GM12878 (cell line): ENCODE data around the gene MB. TPM values are rescaled to one million over a fixed set of nuclear protein-coding genes. Genes with fewer than 3 reads are reported as not detected.

ENCODE experiments used
- ATAC-seq: fragments of 200-7000 bp; cut with Tn5 transposase; 3 replicates; pipeline ENCODE4 v1.9.1; 2020; ENCODE audit warnings: mild to moderate bottlenecking, moderate library complexity
- BruUV-seq: library from RNA; stranded (reverse); fragments of 400-500 nt; replicated peaks from 2 replicates; lab custom pipeline; 2021; lab: Mats Ljungman, UMichigan
- CTCF ChIA-PET: fragments of 300-600 bp; sonication (Branson Sonifier 250); formaldehyde crosslinking; extraction: SDS; loops from one replicate; lab custom pipeline; 2021; ENCODE audit warnings: inconsistent platforms; lab: Yijun Ruan, JAX
- POLR2A ChIA-PET: fragments of 350-600 bp; formaldehyde crosslinking; extraction: SDS; loops from one replicate; lab custom pipeline; 2021; ENCODE audit warnings: inconsistent platforms; lab: Charles Lee
- RAD21 ChIA-PET: fragments of 300-600 bp; sonication (Branson Sonifier 250); formaldehyde crosslinking; loops from one replicate; lab custom pipeline; 2023; ENCODE audit warnings: antibody characterized with exemption; ENCODE audit not compliant: unreplicated experiment; lab: Charles Lee
- SMC1A ChIA-PET: fragments of 300-600 bp; sonication (Branson Sonifier 250); formaldehyde crosslinking; loops from one replicate; lab custom pipeline; 2023; ENCODE audit not compliant: unreplicated experiment, uncharacterized antibody; lab: Charles Lee
- DNase-seq: peaks from one replicate; pipeline ENCODE4 v3.0.0-alpha.2; 2011; ENCODE audit warnings: low read depth, low spot score
- FAIRE-seq: peaks from 3 replicates; lab custom pipeline; 2011; peaks lifted over from hg19 to GRCh38; lab: Jason Lieb, UNC
- H2AFZ ChIP-seq: 2 replicates; pipeline ENCODE4 v1.6.0; 2011; ENCODE audit warnings: low read depth, low read length, control low read depth; ENCODE audit not compliant: control insufficient read depth
- H3K27ac ChIP-seq: 2 replicates; pipeline ENCODE4 v1.5.1; 2011; ENCODE audit warnings: control low read depth; ENCODE audit not compliant: control insufficient read depth, insufficient read depth
- H3K27me3 ChIP-seq, 2 experiments: replicated peaks in 1 of 2; 2 replicates each; pipeline versions ENCODE4 v1.6.0 to v1.6.1; 2011; ENCODE audit warnings: low read length in 1 of 2; ENCODE audit not compliant: control insufficient read depth in 2 of 2, insufficient read depth in 2 of 2
- H3K36me3 ChIP-seq, 2 experiments: 2 replicates each; pipeline ENCODE4 v1.5.1; 2011; ENCODE audit warnings: low read length in 1 of 2; ENCODE audit not compliant: control insufficient read depth in 2 of 2, insufficient read depth in 2 of 2
- H3K4me1 ChIP-seq: 2 replicates; pipeline ENCODE4 v1.6.1; 2011; ENCODE audit warnings: mild to moderate bottlenecking, low read length, moderate library complexity, mixed read lengths; ENCODE audit not compliant: control insufficient read depth, insufficient read depth
- H3K4me2 ChIP-seq: 2 replicates; pipeline ENCODE4 v1.6.0; 2011; ENCODE audit warnings: control low read depth; ENCODE audit not compliant: control insufficient read depth, insufficient read depth
- H3K4me3 ChIP-seq: fragments of 200-600 bp; sonication (generic); 2 replicates; pipeline ENCODE4 v1.5.1; 2016
- H3K79me2 ChIP-seq: 2 replicates; pipeline ENCODE4 v1.6.0; 2011; ENCODE audit warnings: low read length; ENCODE audit not compliant: control insufficient read depth, insufficient read depth
- H3K9ac ChIP-seq: 2 replicates; pipeline ENCODE4 v1.8.0; 2011; ENCODE audit warnings: low read length, control low read depth, mixed read lengths; ENCODE audit not compliant: control insufficient read depth, insufficient read depth
- H3K9me3 ChIP-seq: replicated peaks from 3 replicates; pipeline ENCODE4 v1.5.1; 2011; ENCODE audit warnings: mild to moderate bottlenecking, low read length; ENCODE audit not compliant: control insufficient read depth, insufficient read depth
- H4K20me1 ChIP-seq: 2 replicates; pipeline ENCODE4 v1.6.0; 2011; ENCODE audit not compliant: control insufficient read depth, insufficient read depth
- BRCA1 ChIP-seq: IDR thresholded peaks from 2 replicates; pipeline ENCODE4 v1.6.1; 2011; ENCODE audit warnings: low read depth, low read length, improper control_type of control experiment
- FOXK2 ChIP-seq: fragments of 450-650 bp; IDR thresholded peaks from 2 replicates; pipeline ENCODE4 v1.6.1; 2017; ENCODE audit warnings: mild to moderate bottlenecking, moderate library complexity
- JUND ChIP-seq: IDR thresholded peaks from 2 replicates; pipeline ENCODE4 v1.6.1; 2012; ENCODE audit warnings: low read depth, mild to moderate bottlenecking, low read length, improper control_type of control experiment, moderate library complexity
- NR2C2 ChIP-seq: IDR thresholded peaks from 2 replicates; pipeline ENCODE4 v1.6.1; 2011; ENCODE audit warnings: borderline replicate concordance, low read depth; ENCODE audit not compliant: control insufficient read depth, insufficient read length
- NR2F1 ChIP-seq: fragments of 450-650 bp; conservative IDR thresholded peaks from 2 replicates; pipeline ENCODE4 v1.6.1; 2017; ENCODE audit warnings: mild to moderate bottlenecking
- RAD21 ChIP-seq: IDR thresholded peaks from 2 replicates; pipeline ENCODE4 v1.6.1; 2011; ENCODE audit warnings: mild to moderate bottlenecking, low read depth, low read length, moderate library complexity; ENCODE audit not compliant: insufficient read depth
- RELA ChIP-seq: fragments of 450-650 bp; IDR thresholded peaks from 2 replicates; pipeline ENCODE4 v1.8.0; 2014; ENCODE audit warnings: borderline replicate concordance; ENCODE audit not compliant: partially characterized antibody
- SMAD5 ChIP-seq: IDR thresholded peaks from 2 replicates; pipeline ENCODE4 v1.6.1; 2016; ENCODE audit warnings: antibody characterized with exemption, low read depth
- SREBF1 ChIP-seq: IDR thresholded peaks from 2 replicates; pipeline ENCODE4 v1.6.1; 2012; ENCODE audit warnings: mild to moderate bottlenecking, low read length
- TARDBP ChIP-seq: IDR thresholded peaks from 2 replicates; pipeline ENCODE4 v1.6.1; 2016; ENCODE audit warnings: borderline replicate concordance
- TCF7 ChIP-seq: IDR thresholded peaks from 2 replicates; pipeline ENCODE4 v1.6.1; 2014; ENCODE audit warnings: antibody characterized with exemption, borderline replicate concordance
- WGBS: methylation state at CpG from one replicate; pipeline ENCODE4 v1.1.6; 2016; ENCODE audit warnings: low lambda C conversion rate; ENCODE audit not compliant: insufficient replicate concordance, insufficient coverage; ENCODE audit errors: missing lambda C conversion rate; 5-methylcytosine and 5-hydroxymethylcytosine counted together
- in situ Hi-C: fragments of 300-500 bp; cut with MboI; formaldehyde crosslinking; loops from 9 replicates; pipeline ENCODE4 v1.14.3; 2018; ENCODE audit warnings: mixed read lengths
- intact Hi-C: fragments of 100-400 bp; cut with micrococcal nuclease; formaldehyde crosslinking; loops from one replicate; pipeline ENCODE4 v1.14.2; 2022; ENCODE audit not compliant: unreplicated experiment
- polyA plus RNA-seq, 11 experiments: library from polyadenylated mRNA; depleted of rRNA in 4 of 11; unstranded in 6 of 11; stranded (reverse) in 5 of 11; fragments of >200 nt; fragmentation: Nextera tagmentation in 4 of 11; fragmentation: Illumina TruSeq in 1 of 11; extraction: Ambion mirVana in 4 of 11; extraction: Trizol in 1 of 11; gene quantifications; 1 replicate in 1 of 11; 2 replicates in 10 of 11; pipeline versions ENCODE4 v1.2.1 to v1.2.3, GENCODE V29; 2011 to 2016; ENCODE audit warnings: inconsistent platforms in 2 of 11, missing spikeins in 2 of 11, low read depth in 1 of 11
- total RNA-seq, 4 experiments: library from RNA; depleted of rRNA in 3 of 4; stranded (reverse); fragments of >200 nt in 3 of 4; fragmentation: Illumina TruSeq in 1 of 4; extraction: Trizol in 1 of 4; gene quantifications; 2 replicates each; pipeline versions ENCODE4 v1.2.1 to v1.2.3, GENCODE V29; 2013 to 2021

MB gene
- total and polyA plus RNA-seq, 10 of the 15 experiments (the other 5 are each of a cell fraction or from before 2014, with no cell fraction given) = 0.09 to 0.41 (median 0.23) TPM; not detected in 3

- no peaks in the 10 kb centered on the region for H3K9me3 ChIP-seq
- intact Hi-C loops = no loop called here
- CTCF ChIA-PET = interaction anchor here (0.9 to 1.3 kb wide), 3 partner anchors 8 to 16 kb away, joined by 3 to 4 read pairs (median 3); no protein-coding TSS in a partner anchor
- TF ChIP-seq RELA (no peak), JUND (no peak), BRCA1 (no peak), RAD21 (no peak), NR2C2 (no peak), NR2F1 (no peak), SMAD5 (no peak), FOXK2 (no peak), TCF7 (no peak), SREBF1 (no peak), TARDBP (no peak)
- TF ChIP-seq, all 136 proteins: peak for 0
- no peaks in the 10 kb centered on the region for H3K79me2 ChIP-seq
- no peak overlapping the region for H2AFZ ChIP-seq
- ATAC-seq (no peak), DNase-seq (no peak), FAIRE-seq (no peak)
- no peaks in the 10 kb centered on the region for H3K36me3 ChIP-seq
- peaks cover 2 to 4% of the 10 kb centered on the region in 2 experiments; a peak in 2 of 4 replicates for H3K27me3 ChIP-seq
- in situ Hi-C loops = loop anchor here (5.0 kb wide), 3 partner anchors 267 to 503 kb away; no protein-coding TSS in a partner anchor
- RAD21 ChIA-PET = no interaction called here
- POLR2A ChIA-PET = no interaction called here
- no peak overlapping the region for H3K27ac ChIP-seq
- H4K20me1 ChIP-seq = no peaks in the 10 kb centered on the region
- 35% methylated on average over 13 of the region's 13 CpGs for WGBS
- H3K4me1 ChIP-seq = no peaks in the 10 kb centered on the region
- H3K4me2 ChIP-seq = no peak overlapping the region
- no peak overlapping the region for H3K9ac ChIP-seq
- SMC1A ChIA-PET = no interaction called here
- no TSS peak for BruUV-seq
- H3K4me3 ChIP-seq = no peak overlapping the region
These were observed 2.4 kb upstream of the MB start for GRCh38 chr22:35619336-35620094.
